GM18502 (cell line): ENCODE results near the gene LRRC7.

ENCODE experiments used
- ATAC-seq: cut with Tn5 transposase; IDR thresholded peaks from one replicate; pipeline ENCODE4 v1.9.1; 2021; ENCODE audit warnings: mild to moderate bottlenecking; ENCODE audit not compliant: unreplicated experiment, poor library complexity

The LRRC7 gene

DNA sequence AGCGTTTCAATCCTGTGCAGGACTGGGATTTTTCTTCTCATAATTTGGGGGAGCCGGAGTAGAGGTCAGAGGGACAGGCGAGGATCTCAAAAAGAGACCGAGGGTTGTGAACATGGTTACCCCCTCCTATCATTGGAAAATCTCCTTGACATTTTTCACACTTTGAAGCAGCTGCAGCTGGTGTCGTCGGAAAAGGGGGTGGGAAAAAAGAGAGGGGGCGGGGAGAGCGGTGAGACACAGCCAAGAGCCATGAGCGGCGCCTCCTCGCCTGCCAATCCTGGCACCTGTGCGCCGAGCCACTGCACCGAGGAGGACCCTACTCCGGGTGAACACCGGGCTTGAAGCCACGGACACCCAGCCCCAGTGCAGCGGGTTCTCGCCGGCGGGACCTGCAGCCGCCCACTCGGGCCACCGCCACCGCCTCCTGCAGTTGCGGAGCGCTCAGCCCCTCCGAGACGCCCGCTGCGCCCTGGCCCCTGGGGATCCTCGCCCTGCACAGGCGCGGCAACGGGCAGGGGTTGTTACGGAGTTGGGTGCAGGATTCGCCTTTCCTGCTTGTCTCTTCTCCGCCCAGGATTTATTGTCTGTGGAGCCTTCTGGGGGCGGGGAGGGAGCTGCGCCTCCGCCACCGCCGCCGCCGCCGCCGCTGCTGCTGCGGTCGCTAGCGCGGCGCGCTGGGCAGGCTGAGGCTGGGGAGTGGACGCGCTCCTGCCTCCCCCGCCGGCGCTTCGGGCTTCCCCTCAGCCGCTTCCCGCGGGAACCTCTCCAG, at the start of gene LRRC7:
LRRC7 (plus strand) TSS at position 271 of the 769 bp plus-strand sequence. CDS start 718 bp downstream, outside the sequence.
- ATAC-seq: peak; percentile 15

DNA sequence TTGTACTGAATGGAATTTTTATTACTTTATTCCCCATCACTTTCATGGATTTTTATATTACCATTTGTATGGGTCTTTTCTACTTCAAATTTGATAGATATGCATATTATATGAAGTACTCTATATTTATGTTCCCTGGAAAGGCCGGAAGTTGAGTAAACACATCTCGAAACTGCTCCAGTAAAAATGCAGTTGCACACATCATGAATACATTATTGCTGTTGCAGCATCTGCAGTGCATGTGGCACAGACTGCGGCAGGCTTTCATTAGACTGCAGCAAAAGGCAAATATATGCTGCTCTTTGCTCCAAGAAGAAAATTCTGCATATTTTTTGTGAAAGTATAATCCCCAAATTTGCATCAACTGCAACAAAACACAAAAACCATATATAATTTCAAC, 48.7 kb upstream of the LRRC7 start:
- no peak for ATAC-seq

GRCh38 chr1:69520326-69520725, 47.4 kb upstream of the LRRC7 start:
- no peak for ATAC-seq

- no peak for ATAC-seq
Observed at GRCh38 chr1:69523032-69523431, 44.7 kb upstream of the LRRC7 start.

DNA sequence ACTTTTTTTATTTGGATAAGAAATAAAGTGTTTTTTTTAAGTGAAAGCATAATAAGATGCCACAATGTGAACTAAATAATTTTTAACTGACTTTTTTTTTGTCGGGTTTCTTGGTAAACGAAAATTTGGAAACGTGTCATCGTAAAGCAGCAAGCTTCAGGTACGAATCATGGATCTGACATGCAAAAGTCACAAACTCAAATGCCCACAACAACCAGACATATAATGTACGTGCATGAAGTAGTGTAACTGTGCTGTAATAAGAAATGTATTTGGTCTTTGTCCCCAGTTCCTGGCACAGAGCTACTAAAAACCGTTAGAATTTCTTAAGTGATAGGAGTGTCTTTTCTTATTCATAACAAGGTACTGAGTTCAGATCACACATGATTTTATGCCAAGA, 44.3 kb upstream of the LRRC7 start:
- no peak for ATAC-seq

- no peak for ATAC-seq
Observed at GRCh38 chr1:69524015-69524414, 43.7 kb upstream of the LRRC7 start.

- no peak for ATAC-seq
Observed at GRCh38 chr1:69527273-69527672, 40.4 kb upstream of the LRRC7 start.

DNA sequence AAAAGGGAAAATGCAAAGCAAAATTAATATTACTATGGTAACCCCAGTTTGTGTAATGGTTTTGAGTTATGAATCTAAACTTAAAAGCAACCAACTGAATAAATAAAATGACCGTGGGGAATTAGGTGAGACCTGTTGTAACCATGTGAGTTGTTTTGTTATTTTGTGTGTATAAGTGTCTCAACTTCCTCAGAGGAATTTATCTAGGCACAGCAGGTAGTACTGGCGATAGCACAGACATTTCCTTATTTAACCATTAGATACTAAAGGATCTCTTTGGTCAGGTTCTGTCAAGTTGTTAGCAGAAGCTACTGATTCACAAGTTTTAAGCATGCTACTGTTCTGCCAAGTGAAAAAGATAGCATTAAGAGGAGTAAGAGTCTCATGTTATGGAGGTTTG, 39.3 kb upstream of the LRRC7 start:
- no peak for ATAC-seq

GRCh38 chr1:69533343-69533742, 34.4 kb upstream of the LRRC7 start:
- no peak for ATAC-seq

DNA sequence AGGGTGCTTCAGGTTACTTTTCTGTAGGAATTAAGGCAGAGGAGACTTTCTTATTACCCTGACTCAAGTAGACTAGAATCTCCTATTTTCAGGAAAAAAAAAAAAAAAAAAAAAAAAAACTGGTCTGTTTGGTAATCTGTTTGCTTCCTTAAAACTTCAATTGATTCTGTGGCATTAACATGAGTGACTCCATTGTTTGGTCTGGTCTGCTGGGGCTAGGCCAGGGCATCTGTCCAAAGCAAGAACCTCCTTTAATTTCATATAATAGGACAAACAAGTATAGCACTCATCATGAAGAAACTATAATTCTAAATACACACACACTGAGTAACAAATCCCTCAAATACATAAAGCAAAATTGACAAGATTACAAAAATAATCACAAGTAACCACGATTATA, 32.9 kb upstream of the LRRC7 start:
- ATAC-seq: no peak

DNA sequence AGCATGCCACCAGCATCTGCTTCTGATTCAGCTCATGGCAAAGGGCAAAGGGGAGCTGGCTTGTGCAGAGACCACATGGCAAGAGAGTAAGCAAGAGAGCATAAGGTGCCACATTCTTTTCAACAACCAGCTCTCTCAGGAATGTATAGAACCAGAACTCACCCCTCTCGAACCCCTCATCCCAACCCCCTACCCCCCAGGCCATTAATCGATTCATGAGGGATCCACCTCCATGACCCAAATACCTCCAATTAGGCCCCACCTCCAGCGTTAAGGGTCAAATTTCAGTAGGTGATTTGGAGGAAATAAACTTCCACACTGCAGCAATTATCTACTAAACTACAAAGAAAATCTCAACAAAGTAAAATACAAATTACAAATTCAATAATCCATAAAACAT, 32.2 kb upstream of the LRRC7 start:
- no peak for ATAC-seq

- no peak for ATAC-seq
Observed at GRCh38 chr1:69540052-69540451, 27.7 kb upstream of the LRRC7 start.

GRCh38 chr1:69551476-69552324, 16.0 kb upstream of the LRRC7 start:
- ATAC-seq: no peak

DNA sequence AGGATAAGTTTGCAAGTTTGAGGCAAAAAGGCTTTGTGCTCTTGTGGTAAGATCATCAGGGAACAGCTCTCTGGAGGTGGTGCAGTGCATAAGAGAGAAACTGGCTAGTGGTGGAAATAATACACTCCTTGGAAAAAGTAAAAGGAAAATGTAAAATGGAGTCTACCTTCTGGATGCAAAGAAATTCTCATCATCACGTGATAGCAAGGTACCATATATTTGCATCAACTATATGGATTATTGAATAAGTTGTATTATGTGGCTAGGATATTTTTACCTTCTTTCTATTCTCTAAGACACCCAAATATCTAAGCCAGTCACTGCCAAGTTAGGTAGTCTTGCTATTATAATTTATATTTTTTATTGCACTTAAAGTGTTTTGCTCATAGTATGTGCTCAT, 14.0 kb upstream of the LRRC7 start:
- no peak for ATAC-seq

- ATAC-seq: no peak
Observed at GRCh38 chr1:69568421-69569174, 876 bp downstream of the LRRC7 start.

DNA sequence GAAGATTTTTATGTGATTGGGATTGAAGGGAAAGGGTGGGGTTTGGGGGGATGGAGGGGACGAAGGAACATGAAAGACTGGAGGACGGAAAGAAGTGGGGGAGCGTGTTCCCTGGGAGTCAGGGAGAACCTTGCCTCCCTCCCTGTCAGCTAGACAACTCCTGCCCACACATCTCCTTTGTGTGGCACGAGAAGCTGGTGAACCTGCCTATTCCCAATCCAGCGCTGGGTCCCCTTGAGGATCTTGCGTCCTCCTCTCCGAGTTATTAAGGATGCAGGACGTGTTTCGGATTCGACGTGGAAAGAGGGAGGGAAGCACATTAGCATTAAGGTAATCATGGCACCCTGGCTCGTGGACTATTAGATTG, 1.4 kb downstream of the LRRC7 start:
- ATAC-seq: no peak

GRCh38 chr1:69569576-69570328, 2.0 kb downstream of the LRRC7 start:
- no peak for ATAC-seq

- ATAC-seq: no peak
Observed at GRCh38 chr1:69570356-69570755, 2.6 kb downstream of the LRRC7 start.

DNA sequence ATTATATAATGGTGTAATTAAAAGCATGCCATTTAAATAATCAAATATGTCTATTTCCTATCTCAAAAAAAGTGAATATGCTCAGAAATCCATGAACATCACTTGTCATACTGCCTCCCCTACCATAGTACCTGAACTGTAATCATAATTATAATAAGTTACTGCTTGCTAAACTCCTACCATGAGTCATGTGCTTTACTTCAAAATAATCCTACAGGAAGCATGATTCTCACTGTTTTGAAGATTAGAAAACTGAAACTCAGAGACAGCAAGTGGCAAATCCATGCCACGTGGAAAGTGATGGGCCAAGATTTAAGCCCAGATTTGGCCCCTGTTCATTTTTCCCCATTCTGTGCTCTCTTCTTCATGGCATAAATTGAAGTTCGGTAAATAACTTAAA, 5.2 kb downstream of the LRRC7 start:
- ATAC-seq: no peak

- ATAC-seq: no peak
Observed at GRCh38 chr1:69573911-69574310, 6.2 kb downstream of the LRRC7 start.
